HEK293 (cell line): ENCODE data around the gene SSU72.

Source experiments
- MYNN ChIP-seq: fragments of 450-650 bp; formaldehyde crosslinking; IDR thresholded peaks from 2 replicates; pipeline ENCODE4 v1.5.1; 2016; ENCODE audit warnings: missing biosample characterization, missing genetic modification characterization, borderline replicate concordance
- PATZ1 ChIP-seq: fragments of 450-650 bp; formaldehyde crosslinking; IDR thresholded peaks from 2 replicates; pipeline ENCODE4 v1.5.1; 2016; ENCODE audit warnings: missing biosample characterization, missing genetic modification characterization
- SP2 ChIP-seq: fragments of 450-650 bp; formaldehyde crosslinking; IDR thresholded peaks from 2 replicates; pipeline ENCODE4 v1.5.1; 2016; ENCODE audit warnings: missing biosample characterization, missing genetic modification characterization
- ZBTB11 ChIP-seq: fragments of 450-650 bp; formaldehyde crosslinking; conservative IDR thresholded peaks from 2 replicates; pipeline ENCODE4 v1.5.1; 2016; ENCODE audit warnings: low read depth, missing biosample characterization, missing genetic modification characterization
- ZBTB49 ChIP-seq: fragments of 450-650 bp; formaldehyde crosslinking; IDR thresholded peaks from 2 replicates; pipeline ENCODE4 v1.5.1; 2016; ENCODE audit warnings: missing biosample characterization, missing genetic modification characterization, low read depth
- ZFP37 ChIP-seq: fragments of 450-650 bp; formaldehyde crosslinking; IDR thresholded peaks from 2 replicates; pipeline ENCODE4 v1.5.1; 2016; ENCODE audit warnings: missing biosample characterization, missing genetic modification characterization
- ZNF148 ChIP-seq: fragments of 450-650 bp; formaldehyde crosslinking; IDR thresholded peaks from 2 replicates; pipeline ENCODE4 v1.5.0; 2017; ENCODE audit warnings: missing biosample characterization, missing genetic modification characterization, borderline replicate concordance
- ZNF155 ChIP-seq: fragments of 450-650 bp; formaldehyde crosslinking; IDR thresholded peaks from 2 replicates; pipeline ENCODE4 v1.5.1; 2016; ENCODE audit warnings: missing biosample characterization, missing genetic modification characterization
- ZNF184 ChIP-seq: fragments of 450-650 bp; IDR thresholded peaks from 2 replicates; pipeline ENCODE4 v1.5.1; 2018; ENCODE audit warnings: missing biosample characterization, mild to moderate bottlenecking, missing genetic modification characterization
- ZNF2 ChIP-seq: fragments of 450-650 bp; formaldehyde crosslinking; IDR thresholded peaks from 2 replicates; pipeline ENCODE4 v1.5.1; 2016; ENCODE audit warnings: missing biosample characterization, missing genetic modification characterization
- ZNF24 ChIP-seq: fragments of 450-650 bp; formaldehyde crosslinking; IDR thresholded peaks from 2 replicates; pipeline ENCODE4 v1.5.1; 2016; ENCODE audit warnings: missing biosample characterization, missing genetic modification characterization
- ZNF248 ChIP-seq: fragments of 450-650 bp; formaldehyde crosslinking; IDR thresholded peaks from 2 replicates; pipeline ENCODE4 v1.5.1; 2017; ENCODE audit warnings: missing biosample characterization, missing genetic modification characterization
- ZNF362 ChIP-seq: fragments of 450-650 bp; formaldehyde crosslinking; IDR thresholded peaks from 2 replicates; pipeline ENCODE4 v1.5.1; 2016; ENCODE audit warnings: missing biosample characterization, missing genetic modification characterization
- ZNF48 ChIP-seq: fragments of 450-650 bp; formaldehyde crosslinking; IDR thresholded peaks from 2 replicates; pipeline ENCODE4 v1.5.1; 2016; ENCODE audit warnings: missing biosample characterization, missing genetic modification characterization
- ZNF513 ChIP-seq: fragments of 450-650 bp; IDR thresholded peaks from 2 replicates; pipeline ENCODE4 v1.5.1; 2018; ENCODE audit warnings: missing biosample characterization, missing genetic modification characterization
- ZNF624 ChIP-seq: fragments of 450-650 bp; formaldehyde crosslinking; IDR thresholded peaks from 2 replicates; pipeline ENCODE4 v1.5.1; 2017; ENCODE audit warnings: missing biosample characterization, missing genetic modification characterization
- ZNF629 ChIP-seq: fragments of 450-650 bp; formaldehyde crosslinking; IDR thresholded peaks from 2 replicates; pipeline ENCODE4 v1.5.1; 2017; ENCODE audit warnings: missing biosample characterization, missing genetic modification characterization
- ZNF645 ChIP-seq: fragments of 450-650 bp; formaldehyde crosslinking; IDR thresholded peaks from 2 replicates; pipeline ENCODE4; 2016; ENCODE audit warnings: missing biosample characterization, missing genetic modification characterization
- ZNF747 ChIP-seq: fragments of 450-650 bp; formaldehyde crosslinking; IDR thresholded peaks from 2 replicates; pipeline ENCODE4 v1.5.1; 2016; ENCODE audit warnings: missing biosample characterization, missing genetic modification characterization
- ZNF792 ChIP-seq: fragments of 450-650 bp; formaldehyde crosslinking; IDR thresholded peaks from 2 replicates; pipeline ENCODE4 v1.5.1; 2016; ENCODE audit warnings: missing biosample characterization, missing genetic modification characterization
- ZSCAN23 ChIP-seq: fragments of 450-650 bp; formaldehyde crosslinking; IDR thresholded peaks from 2 replicates; pipeline ENCODE4 v1.5.1; 2016; ENCODE audit warnings: missing biosample characterization, missing genetic modification characterization
- ZSCAN4 ChIP-seq: fragments of 450-650 bp; formaldehyde crosslinking; IDR thresholded peaks from 2 replicates; pipeline ENCODE4 v1.5.1; 2017; ENCODE audit warnings: missing biosample characterization, missing genetic modification characterization
- ZXDB ChIP-seq: fragments of 450-650 bp; formaldehyde crosslinking; IDR thresholded peaks from 2 replicates; pipeline ENCODE4 v1.5.1; 2016; ENCODE audit warnings: missing biosample characterization, missing genetic modification characterization

SSU72 gene

GRCh38 chr1:1615256-1616044 lies 40.8 kb upstream of the SSU72 start, which contains the start of gene MIB2 (continued):
- TF ChIP-seq ZNF792 (tag by site-specific recombination): no peak
- no peak for TF ChIP-seq ZNF624 (tag by site-specific recombination)
- TF ChIP-seq ZFP37 (tag by site-specific recombination): peak; percentile 89; the same call in 1 of the 2 replicates
- no peak for TF ChIP-seq ZNF48
- no peak for TF ChIP-seq ZBTB49 (tag by site-specific recombination)
- TF ChIP-seq ZNF362 (tag by site-specific recombination): no peak
- TF ChIP-seq MYNN: no peak
- no peak for TF ChIP-seq ZNF248 (tag by site-specific recombination)
- TF ChIP-seq PATZ1 (tag by site-specific recombination): peak; percentile 99
- TF ChIP-seq ZNF24 (tag by site-specific recombination): 0 out of 2 replicates have a peak, but pooled peaks have one; percentile 41
- TF ChIP-seq SP2: peak; percentile 89
- TF ChIP-seq ZNF184 (tag by site-specific recombination): peak; percentile 64; the same call in 1 of the 2 replicates
- TF ChIP-seq ZXDB (tag by site-specific recombination): peak; percentile 92
- no peak for TF ChIP-seq ZNF747
- TF ChIP-seq ZNF155 (tag by site-specific recombination): no peak
- TF ChIP-seq ZNF148 (tag by site-specific recombination): no peak
- TF ChIP-seq ZNF645 (tag by site-specific recombination): no peak
- TF ChIP-seq ZNF629 (tag by site-specific recombination): peak; percentile 100
- TF ChIP-seq ZSCAN4 (tag by site-specific recombination): no peak
- TF ChIP-seq ZNF513 (tag by site-specific recombination): peak; percentile 25; the same call in 1 of the 2 replicates
- TF ChIP-seq ZBTB11: peak; percentile 83
- TF ChIP-seq ZSCAN23 (tag by site-specific recombination): peak; percentile 62; the same call in 1 of the 2 replicates
- peak; percentile 52; the same call in 1 of the 2 replicates for TF ChIP-seq ZNF2 (tag by site-specific recombination)
